WTC11 (cell line): ENCODE results near the gene BMPER. TPM values are rescaled to one million over a fixed set of nuclear protein-coding genes. Genes with fewer than 3 reads are reported as not detected.

Experiments
- ATAC-seq: fragments of 200-7000 bp; cut with Tn5 transposase; 2 replicates; pipeline ENCODE4 v1.10.0; 2021; ENCODE audit warnings: mild to moderate bottlenecking, moderate library complexity
- CTCF ChIA-PET: fragments of 300-600 bp; sonication (Branson Sonifier 250); formaldehyde crosslinking; loops from one replicate; lab custom pipeline; 2021; ENCODE audit warnings: antibody characterized with exemption; lab: Charles Lee
- POLR2A ChIA-PET: fragments of 350-600 bp; sonication (Branson Sonifier 250); formaldehyde crosslinking; loops from one replicate; lab custom pipeline; 2021; ENCODE audit warnings: antibody characterized with exemption; lab: Charles Lee
- DNase-seq: peaks from one replicate; pipeline ENCODE4 v3.0.0; 2021; ENCODE audit warnings: low spot score
- H3K27ac Mint-ChIP-seq: 2 replicates; pipeline ENCODE4 v1.8.0; 2021; ENCODE audit warnings: mixed read lengths
- H3K27me3 Mint-ChIP-seq: 2 replicates; pipeline ENCODE4 v1.8.0; 2021; ENCODE audit warnings: low read depth, mild to moderate bottlenecking, moderate library complexity, mixed read lengths
- H3K36me3 Mint-ChIP-seq: 2 replicates; pipeline ENCODE4 v1.8.0; 2021; ENCODE audit warnings: mixed read lengths
- H3K4me1 Mint-ChIP-seq: 2 replicates; pipeline ENCODE4 v1.8.0; 2022; ENCODE audit warnings: mixed read lengths
- H3K4me3 Mint-ChIP-seq: 2 replicates; pipeline ENCODE4 v1.8.0; 2021; ENCODE audit warnings: mild to moderate bottlenecking, moderate library complexity, mixed read lengths
- H3K9me3 Mint-ChIP-seq: 2 replicates; pipeline ENCODE4 v1.8.0; 2021; ENCODE audit warnings: mixed read lengths
- AFF4 ChIP-seq: sonication (generic); formaldehyde crosslinking; IDR thresholded peaks from 2 replicates; pipeline ENCODE4 v1.8.1; 2023; ENCODE audit warnings: mild to moderate bottlenecking, missing genetic modification reagents, borderline replicate concordance
- ARID4B ChIP-seq: sonication (generic); formaldehyde crosslinking; IDR thresholded peaks from 2 replicates; pipeline ENCODE4 v1.8.0; 2023; ENCODE audit warnings: missing genetic modification reagents, mild to moderate bottlenecking, borderline replicate concordance
- ATF2 ChIP-seq: sonication (generic); formaldehyde crosslinking; IDR thresholded peaks from 2 replicates; pipeline ENCODE4 v1.8.1; 2022; ENCODE audit warnings: low read depth, missing genetic modification reagents, borderline replicate concordance
- ERG ChIP-seq: fragments of 250-450 bp; sonication (Bioruptor Pico); IDR thresholded peaks from 2 replicates; pipeline ENCODE4 v1.8.0; 2021; ENCODE audit warnings: mild to moderate bottlenecking
- FOXJ3 ChIP-seq: sonication (generic); formaldehyde crosslinking; IDR thresholded peaks from 2 replicates; pipeline ENCODE4 v1.9.0; 2021; ENCODE audit warnings: missing genetic modification reagents, mild to moderate bottlenecking, borderline replicate concordance
- FOXP1 ChIP-seq: sonication (generic); formaldehyde crosslinking; IDR thresholded peaks from 2 replicates; pipeline ENCODE4 v1.8.0; 2022; ENCODE audit warnings: missing genetic modification reagents, mild to moderate bottlenecking, moderate library complexity, borderline replicate concordance
- FOXP4 ChIP-seq: sonication (generic); formaldehyde crosslinking; IDR thresholded peaks from 2 replicates; pipeline ENCODE4 v1.8.0; 2022; ENCODE audit warnings: mild to moderate bottlenecking, missing genetic modification reagents
- JUN ChIP-seq: sonication (generic); formaldehyde crosslinking; IDR thresholded peaks from 2 replicates; pipeline ENCODE4 v1.8.0; 2023; ENCODE audit warnings: mild to moderate bottlenecking, missing genetic modification reagents
- MYBL2 ChIP-seq: sonication (generic); formaldehyde crosslinking; IDR thresholded peaks from 2 replicates; pipeline ENCODE4 v1.8.1; 2023; ENCODE audit warnings: mild to moderate bottlenecking, moderate library complexity, missing genetic modification reagents
- NFATC4 ChIP-seq: fragments of 250-450 bp; sonication (Bioruptor Pico); IDR thresholded peaks from 2 replicates; pipeline ENCODE4 v1.9.0; 2021; ENCODE audit warnings: mild to moderate bottlenecking
- NR3C1 ChIP-seq: sonication (generic); formaldehyde crosslinking; conservative IDR thresholded peaks from 2 replicates; pipeline ENCODE4 v1.8.1; 2023; ENCODE audit warnings: low read depth, mild to moderate bottlenecking, missing genetic modification reagents
- SP1 ChIP-seq: sonication (generic); formaldehyde crosslinking; conservative IDR thresholded peaks from 2 replicates; pipeline ENCODE4 v1.8.1; 2022; ENCODE audit warnings: missing genetic modification reagents
- ZNF396 ChIP-seq: fragments of 250-450 bp; sonication (Bioruptor Pico); IDR thresholded peaks from 2 replicates; pipeline ENCODE4 v1.8.0; 2021; ENCODE audit warnings: mild to moderate bottlenecking, moderate library complexity, borderline replicate concordance
- ZSCAN18 ChIP-seq: fragments of 250-450 bp; sonication (Bioruptor Pico); IDR thresholded peaks from 2 replicates; pipeline ENCODE4 v2.1.2; 2022; ENCODE audit warnings: mild to moderate bottlenecking, moderate library complexity
- total RNA-seq: library from RNA; stranded (reverse); gene quantifications from 3 replicates; pipeline ENCODE4 v1.2.3, GENCODE V29; 2021

Gene BMPER
- total RNA-seq, 1 experiment from 2014 or later: 1.9 TPM

- H3K27ac Mint-ChIP-seq: no peak overlapping the region
- TF ChIP-seq MYBL2 (CRISPR knock-in tag): no peak
- no peak for TF ChIP-seq JUN (CRISPR knock-in tag)
- no peak overlapping the region for H3K4me3 Mint-ChIP-seq
- ATAC-seq: no peak
- POLR2A ChIA-PET: no interaction called here
- CTCF ChIA-PET: no interaction called here
- no peaks in the 10 kb centered on the region for H3K36me3 Mint-ChIP-seq
- H3K27me3 Mint-ChIP-seq: no peaks in the 10 kb centered on the region
- H3K4me1 Mint-ChIP-seq: peaks cover 20% of the 10 kb centered on the region
- H3K9me3 Mint-ChIP-seq: peaks cover 9% of the 10 kb centered on the region
- no peak for DNase-seq
Observed at GRCh38 chr7:33996899-33997298, 91.6 kb downstream of the BMPER start.

GRCh38 chr7:33998476-33998875, 93.1 kb downstream of the BMPER start:
- no peak for DNase-seq
- Mint-ChIP-seq H3K4me3 (no peak overlapping the region), H3K36me3 (no peaks in the 10 kb centered on the region), H3K27ac (no peak overlapping the region), H3K9me3 (peaks cover 10% of the 10 kb centered on the region), H3K4me1 (peaks cover 20% of the 10 kb centered on the region), H3K27me3 (no peaks in the 10 kb centered on the region)
- TF ChIP-seq NFATC4 (CRISPR knock-in tag) (no peak), ERG (CRISPR knock-in tag) (no peak), ZNF396 (no peak), FOXP4 (CRISPR knock-in tag) (no peak), FOXP1 (CRISPR knock-in tag) (no peak)
- CTCF ChIA-PET: interaction anchor here (0.5 to 1.2 kb wide), 3 partner anchors 61 to 89 kb away, joined by 3 to 4 read pairs (median 3); no protein-coding TSS in a partner anchor
- POLR2A ChIA-PET: no interaction called here
- peak; percentile 43 for ATAC-seq

GRCh38 chr7:34011017-34011695, 105.8 kb downstream of the BMPER start:
- Mint-ChIP-seq H3K36me3 (no peaks in the 10 kb centered on the region), H3K4me3 (no peak overlapping the region), H3K9me3 (no peaks in the 10 kb centered on the region), H3K27ac (no peak overlapping the region), H3K27me3 (no peaks in the 10 kb centered on the region), H3K4me1 (0 out of 2 replicates have a peak, but pooled peaks cover 3% of the 10 kb centered on the region)
- no peak for DNase-seq
- no peak for TF ChIP-seq MYBL2 (CRISPR knock-in tag)
- no peak for TF ChIP-seq ZSCAN18 (CRISPR knock-in tag)
- no peak for TF ChIP-seq SP1 (CRISPR knock-in tag)
- no peak for TF ChIP-seq AFF4 (CRISPR knock-in tag)
- no peak for TF ChIP-seq ARID4B (CRISPR knock-in tag)
- TF ChIP-seq NR3C1 (CRISPR knock-in tag): no peak
- TF ChIP-seq FOXJ3: no peak
- no peak for TF ChIP-seq ATF2 (CRISPR knock-in tag)
- POLR2A ChIA-PET: no interaction called here
- CTCF ChIA-PET: interaction anchor here (0.7 kb wide), 1 partner anchor 42 kb away, joined by 3 read pairs; no protein-coding TSS in a partner anchor
- no peak for ATAC-seq
